ENCODE results near the gene FKRP. TPM values are rescaled to one million over a fixed set of nuclear protein-coding genes. Genes with fewer than 3 reads are reported as not detected.

Gene FKRP
- polyA plus RNA-seq, 1 donor (not counting 4 experiments of a cell fraction or from before 2014, with no cell fraction given) = 6.1 TPM

GRCh38 chr19:46785980-46786235, 40.1 kb downstream of the FKRP start:
- H3K27ac ChIP-seq (ENCODE audit: control insufficient read depth, insufficient read depth, low read length) = peak overlapping the region; percentile 95
- H4K20me1 ChIP-seq (ENCODE audit: control insufficient read depth, extremely low read depth, insufficient read depth, low read length) = peaks cover 2% of the 10 kb centered on the region
- no peak for TF ChIP-seq EZH2 (IDR thresholded peaks at IDR 0.05; ENCODE audit: low read length)
- no peak for TF ChIP-seq CTCF (optimal IDR thresholded peaks at IDR 0.05 in 1 of 3, IDR thresholded peaks at IDR 0.05 in 1 of 3, conservative IDR thresholded peaks at IDR 0.05 in 1 of 3; ENCODE audit: extremely low read depth in 1 of 3, insufficient read depth in 2 of 3, low read length in 3 of 3)
- peak overlapping the region; percentile 92 to 99 (median 92) for H3K4me3 ChIP-seq (ENCODE audit: control insufficient read depth in 2 of 3, extremely low read depth in 1 of 3, insufficient read depth in 2 of 3, low read depth in 1 of 3, low read length in 3 of 3)
- no peaks in the 10 kb centered on the region for H3K9me1 ChIP-seq (ENCODE audit: control insufficient read depth, extremely low read depth, insufficient read depth, low read length)
- no peak for DNase-seq (ENCODE audit: low read depth, low spot score)
- dilution Hi-C loops (cut with MboI; ENCODE audit: extremely low pct_ligation_motif_present, low sequenced_read_pairs) = no loop called here
- no peak overlapping the region for H2AFZ ChIP-seq (ENCODE audit: control insufficient read depth, low read length)
- no peaks in the 10 kb centered on the region for H3K9me3 ChIP-seq (ENCODE audit: control insufficient read depth, low read depth, low read length)
- FAIRE-seq = no peak
- peaks cover 11 to 43% of the 10 kb centered on the region in 2 experiments for H3K36me3 ChIP-seq (ENCODE audit: control insufficient read depth in 2 of 2, extremely low read depth in 1 of 2, insufficient read depth in 2 of 2, low read length in 2 of 2)
- no peaks in the 10 kb centered on the region for H3K27me3 ChIP-seq (ENCODE audit: control insufficient read depth, extremely low read depth, insufficient read depth, low read length)
- peak overlapping the region; percentile 87 for H3K4me2 ChIP-seq (ENCODE audit: control insufficient read depth, extremely low read depth, insufficient read depth, low read depth, low read length)
- peak overlapping the region; percentile 93 for H3K9ac ChIP-seq (ENCODE audit: control insufficient read depth, extremely low read depth, insufficient read depth, low read length)
- peaks cover 68% of the 10 kb centered on the region for H3K79me2 ChIP-seq (ENCODE audit: control insufficient read depth, insufficient read depth, low read length)
- peaks cover 25% of the 10 kb centered on the region for H3K4me1 ChIP-seq (ENCODE audit: control insufficient read depth, extremely low read depth, insufficient read depth, low read length)

GRCh38 chr19:46786236-46787039, 40.6 kb downstream of the FKRP start:
- Histone ChIP-seq H3K4me3 (ENCODE audit: control insufficient read depth in 2 of 3, extremely low read depth in 1 of 3, insufficient read depth in 2 of 3, low read depth in 1 of 3, low read length in 3 of 3) (peak overlapping the region; percentile 92 to 99 (median 92)), H3K4me2 (ENCODE audit: control insufficient read depth, extremely low read depth, insufficient read depth, low read depth, low read length) (peak overlapping the region; percentile 87), H4K20me1 (ENCODE audit: control insufficient read depth, extremely low read depth, insufficient read depth, low read length) (no peaks in the 10 kb centered on the region), H3K79me2 (ENCODE audit: control insufficient read depth, insufficient read depth, low read length) (peaks cover 68% of the 10 kb centered on the region), H3K4me1 (ENCODE audit: control insufficient read depth, extremely low read depth, insufficient read depth, low read length) (peaks cover 22% of the 10 kb centered on the region), H3K9ac (ENCODE audit: control insufficient read depth, extremely low read depth, insufficient read depth, low read length) (peak overlapping the region; percentile 93), H3K27ac (ENCODE audit: control insufficient read depth, insufficient read depth, low read length) (peak overlapping the region; percentile 95), H2AFZ (ENCODE audit: control insufficient read depth, low read length) (no peak overlapping the region), H3K9me1 (ENCODE audit: control insufficient read depth, extremely low read depth, insufficient read depth, low read length) (no peaks in the 10 kb centered on the region), H3K36me3 (ENCODE audit: control insufficient read depth in 2 of 2, extremely low read depth in 1 of 2, insufficient read depth in 2 of 2, low read length in 2 of 2) (peaks cover 11 to 43% of the 10 kb centered on the region in 2 experiments), H3K9me3 (ENCODE audit: control insufficient read depth, low read depth, low read length) (no peaks in the 10 kb centered on the region), H3K27me3 (ENCODE audit: control insufficient read depth, extremely low read depth, insufficient read depth, low read length) (no peaks in the 10 kb centered on the region)
- FAIRE-seq (peak; percentile 44), DNase-seq (ENCODE audit: low read depth, low spot score) (no peak)
- TF ChIP-seq EZH2 (IDR thresholded peaks at IDR 0.05; ENCODE audit: low read length) = no peak
- no peak for TF ChIP-seq CTCF (optimal IDR thresholded peaks at IDR 0.05 in 1 of 3, IDR thresholded peaks at IDR 0.05 in 1 of 3, conservative IDR thresholded peaks at IDR 0.05 in 1 of 3; ENCODE audit: extremely low read depth in 1 of 3, insufficient read depth in 2 of 3, low read length in 3 of 3)
- dilution Hi-C loops (cut with MboI; ENCODE audit: extremely low pct_ligation_motif_present, low sequenced_read_pairs) = no loop called here
